HepG2 (cell line): ENCODE results near the gene SCT. TPM values are rescaled to one million over a fixed set of nuclear protein-coding genes. Genes with fewer than 3 reads are reported as not detected.

Source experiments
- AGO1 ChIP-seq: fragments of 200-400 bp; formaldehyde crosslinking; IDR thresholded peaks from 2 replicates; pipeline ENCODE4 v1.6.1; 2017; ENCODE audit warnings: mild to moderate bottlenecking, low read depth, low read length, moderate library complexity; ENCODE audit not compliant: poor library complexity, severe bottlenecking
- HOXD1 ChIP-seq: sonication (generic); formaldehyde crosslinking; IDR thresholded peaks from 2 replicates; pipeline ENCODE4 v1.5.0; 2020; ENCODE audit warnings: missing genetic modification reagents
- LRRFIP1 ChIP-seq: sonication (generic); formaldehyde crosslinking; conservative IDR thresholded peaks from 2 replicates; pipeline ENCODE4 v1.4.0; 2020; ENCODE audit warnings: missing genetic modification reagents
- MBNL3 ChIP-seq: fragments of 250-450 bp; sonication (Bioruptor Pico); conservative IDR thresholded peaks from 2 replicates; pipeline ENCODE4 v1.8.0; 2022; ENCODE audit warnings: mild to moderate bottlenecking, inconsistent platforms
- MIER2 ChIP-seq: IDR thresholded peaks from 2 replicates; pipeline ENCODE4 v1.6.1; 2016; ENCODE audit warnings: missing biosample characterization, missing genetic modification reagents
- NCOA5 ChIP-seq: sonication (generic); formaldehyde crosslinking; IDR thresholded peaks from 2 replicates; pipeline ENCODE4 v1.4.0; 2020; ENCODE audit warnings: missing genetic modification reagents
- NONO ChIP-seq, 2 experiments: fragments of 450-650 bp in 1 of 2; sonication (generic) in 1 of 2; formaldehyde crosslinking in 1 of 2; IDR thresholded peaks in 1 of 2; conservative IDR thresholded peaks in 1 of 2; 2 replicates each; pipeline versions ENCODE4 v1.6.1 to v1.8.0; 2017 to 2022; ENCODE audit warnings: mild to moderate bottlenecking in 1 of 2, missing genetic modification reagents in 1 of 2, moderate library complexity in 1 of 2
- ONECUT2 ChIP-seq: sonication (generic); formaldehyde crosslinking; IDR thresholded peaks from 2 replicates; pipeline ENCODE4 v1.4.0; 2020; ENCODE audit warnings: missing genetic modification reagents
- PATZ1 ChIP-seq: sonication (generic); formaldehyde crosslinking; IDR thresholded peaks from 2 replicates; pipeline ENCODE4 v1.4.0; 2020; ENCODE audit warnings: missing genetic modification reagents
- POLR2A ChIP-seq, 2 experiments: IDR thresholded peaks; 2 replicates each; pipeline ENCODE4 v1.6.1; 2011; ENCODE audit warnings: low read depth in 2 of 2, low read length in 2 of 2, mild to moderate bottlenecking in 1 of 2, moderate library complexity in 1 of 2; ENCODE audit not compliant: insufficient read depth in 1 of 2
- RBM22 ChIP-seq: fragments of 200-400 bp; formaldehyde crosslinking; optimal IDR thresholded peaks from 2 replicates; pipeline ENCODE3; 2017; ENCODE audit warnings: mild to moderate bottlenecking, low read length, moderate library complexity
- SNAPC2 ChIP-seq: sonication (generic); formaldehyde crosslinking; IDR thresholded peaks from 2 replicates; pipeline ENCODE4 v1.8.1; 2022; ENCODE audit warnings: mild to moderate bottlenecking, missing genetic modification reagents
- SOX5 ChIP-seq: IDR thresholded peaks from 2 replicates; pipeline ENCODE4 v1.6.1; 2016; ENCODE audit warnings: borderline replicate concordance
- SP2 ChIP-seq: sonication (generic); formaldehyde crosslinking; IDR thresholded peaks from 2 replicates; pipeline ENCODE4 v1.5.1; 2020; ENCODE audit warnings: mild to moderate bottlenecking, missing genetic modification reagents
- THAP11 ChIP-seq: IDR thresholded peaks from 2 replicates; pipeline ENCODE4 v1.6.1; 2016; ENCODE audit warnings: missing biosample characterization, missing genetic modification reagents
- ZFP37 ChIP-seq: sonication (generic); formaldehyde crosslinking; IDR thresholded peaks from 2 replicates; pipeline ENCODE4 v1.4.0; 2020; ENCODE audit warnings: missing genetic modification reagents, borderline replicate concordance
- ZNF124 ChIP-seq: sonication (generic); formaldehyde crosslinking; IDR thresholded peaks from 2 replicates; pipeline ENCODE4 v1.4.0; 2020; ENCODE audit warnings: missing genetic modification reagents
- ZNF441 ChIP-seq: sonication (generic); formaldehyde crosslinking; IDR thresholded peaks from 2 replicates; pipeline ENCODE4 v1.7.0; 2021; ENCODE audit warnings: missing genetic modification reagents, borderline replicate concordance
- ZNF512 ChIP-seq: sonication (generic); formaldehyde crosslinking; IDR thresholded peaks from 2 replicates; pipeline ENCODE4 v1.4.0; 2020; ENCODE audit warnings: mild to moderate bottlenecking, missing genetic modification reagents
- ZNF687 ChIP-seq: sonication (generic); formaldehyde crosslinking; IDR thresholded peaks from 2 replicates; pipeline ENCODE4 v1.5.1; 2020; ENCODE audit warnings: mild to moderate bottlenecking, missing genetic modification reagents, moderate library complexity
- ZNF777 ChIP-seq: sonication (generic); formaldehyde crosslinking; IDR thresholded peaks from 2 replicates; pipeline ENCODE4 v1.4.0; 2020; ENCODE audit warnings: missing genetic modification reagents
- polyA plus RNA-seq, 8 experiments: library from polyadenylated mRNA; depleted of rRNA in 3 of 8; stranded (reverse) in 7 of 8; unstranded in 1 of 8; fragments of >200 nt; fragmentation: Illumina TruSeq in 4 of 8; extraction: Trizol in 4 of 8; gene quantifications; 2 replicates each; pipeline versions ENCODE4 v1.2.1 to v1.2.3, GENCODE V29; 2011 to 2016; ENCODE audit warnings: low read depth in 4 of 8, missing spikeins in 1 of 8, mixed read lengths in 1 of 8; ENCODE audit not compliant: insufficient read depth in 1 of 8
- total RNA-seq, 5 experiments: library from RNA; depleted of rRNA; stranded (reverse); fragments of >200 nt; fragmentation: Illumina TruSeq; extraction: Trizol; gene quantifications; 2 replicates each; pipeline ENCODE4 v1.2.3, GENCODE V29; 2016; ENCODE audit warnings: low read depth in 1 of 5

Gene SCT
- total and polyA plus RNA-seq, 2 of the 13 experiments (the other 11 are each of a cell fraction or from before 2014, with no cell fraction given) = not detected

- TF ChIP-seq MIER2 = no peak
- TF ChIP-seq ZNF441 (CRISPR knock-in tag) = no peak
- no peak for TF ChIP-seq NCOA5 (CRISPR knock-in tag)
- no peak for TF ChIP-seq NONO (IDR thresholded peaks at IDR 0.05)
- TF ChIP-seq NONO (CRISPR knock-in tag; conservative IDR thresholded peaks at IDR 0.05) = no peak
- TF ChIP-seq SP2 = no peak
- TF ChIP-seq HOXD1 (CRISPR knock-in tag) = no peak
- TF ChIP-seq ONECUT2 (CRISPR knock-in tag) = no peak
- TF ChIP-seq RBM22 = peak; percentile 42
- no peak for TF ChIP-seq MBNL3
- peak; percentile 3 for TF ChIP-seq AGO1
- no peak for TF ChIP-seq SOX5
- 0 out of 2 replicates have a peak, but pooled peaks have one; percentile 12 for TF ChIP-seq ZNF687 (CRISPR knock-in tag)
- no peak for TF ChIP-seq THAP11 (CRISPR knock-in tag)
- TF ChIP-seq POLR2A (IDR thresholded peaks at IDR 0.05; ENCODE audit: insufficient read depth in 1 of 2, low read depth in 2 of 2, low read length in 2 of 2) = 0 out of 4 replicates have a peak, but pooled peaks of 1 of the 2 experiments have one; percentile 30
- TF ChIP-seq LRRFIP1 (CRISPR knock-in tag) = no peak
- TF ChIP-seq PATZ1 (CRISPR knock-in tag) = peak; percentile 8; the same call in 1 of the 2 replicates
- TF ChIP-seq SNAPC2 (CRISPR knock-in tag) = no peak
- no peak for TF ChIP-seq ZNF124 (CRISPR knock-in tag)
- no peak for TF ChIP-seq ZFP37 (CRISPR knock-in tag)
- TF ChIP-seq ZNF512 = no peak
- no peak for TF ChIP-seq ZNF777
Measured at GRCh38 chr11:625636-626268, 1.2 kb downstream of the SCT start (continued).
